Tibial artery (tissue), 4 donors: ENCODE measurements around the gene PCSK5.

Source experiments
- DNase-seq, 2 donors: peaks; one replicate each; pipeline ENCODE4 v3.0.0-alpha.2; 2019
- H3K27ac ChIP-seq, 2 donors: fragments of 200-600 bp; sonication (generic) in 1 of 2; 1 replicate in 1 of 2; 2 replicates in 1 of 2; pipeline ENCODE4 v1.5.1; 2018 to 2019; ENCODE audit warnings: mild to moderate bottlenecking in 1 of 2
- H3K27me3 ChIP-seq, 2 donors: fragments of 200-600 bp; sonication (generic) in 1 of 2; one replicate each; pipeline versions ENCODE4 v1.5.1 to v1.6.0; 2016 to 2019
- H3K36me3 ChIP-seq, 3 donors: fragments of 200-600 bp; sonication (generic) in 2 of 3; one replicate each; pipeline ENCODE4 v1.5.1; 2016 to 2019; ENCODE audit warnings: mild to moderate bottlenecking in 2 of 3
- H3K4me1 ChIP-seq, 4 donors: fragments of 200-600 bp; sonication (generic) in 2 of 4; 1 replicate in 3 of 4; 2 replicates in 1 of 4; pipeline ENCODE4 v1.5.1; 2016 to 2019
- H3K4me3 ChIP-seq, 2 donors: fragments of 200-600 bp; sonication (generic) in 1 of 2; 1 replicate in 1 of 2; 2 replicates in 1 of 2; pipeline ENCODE4 v1.5.1; 2018 to 2019; ENCODE audit warnings: mild to moderate bottlenecking in 2 of 2
- H3K9me3 ChIP-seq, 3 donors: fragments of 200-600 bp; sonication (generic) in 1 of 3; one replicate each; pipeline ENCODE4 v1.5.1; 2016 to 2019
- CTCF ChIP-seq, 2 experiments: fragments of 200-600 bp in 1 of 2; fragments of 450-650 bp in 1 of 2; IDR thresholded peaks; one replicate each; pipeline ENCODE4 v1.5.1; 2017 to 2019; ENCODE audit warnings: antibody characterized with exemption in 2 of 2, mild to moderate bottlenecking in 1 of 2, moderate library complexity in 1 of 2
- intact Hi-C: fragments of 100-400 bp; cut with DNase I; formaldehyde crosslinking; loops from one replicate; pipeline ENCODE4 v1.15.0; 2023; ENCODE audit warnings: low total_unique reads

The PCSK5 gene

DNA sequence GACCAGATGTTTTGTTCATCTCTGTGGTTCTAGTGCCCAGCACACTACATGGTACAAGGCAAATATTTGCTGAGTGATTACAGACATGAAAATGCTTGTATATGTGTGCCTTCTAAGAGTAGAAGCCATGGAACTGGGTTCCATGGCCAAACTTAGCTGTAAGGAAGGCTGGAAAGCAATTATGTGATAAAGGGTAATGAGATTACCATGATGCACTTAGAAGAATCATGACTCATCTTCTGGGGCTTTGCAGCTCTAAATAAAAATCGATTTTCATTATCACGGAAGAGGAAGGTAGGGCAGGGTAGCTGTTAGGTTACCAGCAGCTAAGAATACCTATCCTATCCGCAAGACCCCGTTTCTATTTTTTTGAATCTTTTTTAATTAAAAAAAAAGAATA, 475.8 kb downstream of the PCSK5 start:
- Histone ChIP-seq H3K36me3 (no peaks in the 10 kb centered on the region), H3K9me3 (no peaks in the 10 kb centered on the region), H3K4me1 (peaks cover 0 to 3% (median 1%) of the 10 kb centered on the region in 4 donors), H3K27ac (no peak overlapping the region), H3K4me3 (no peak overlapping the region), H3K27me3 (no peaks in the 10 kb centered on the region)
- TF ChIP-seq CTCF (IDR thresholded peaks at IDR 0.05) = no peak
- DNase-seq = no peak
- intact Hi-C loops = no loop called here

DNA sequence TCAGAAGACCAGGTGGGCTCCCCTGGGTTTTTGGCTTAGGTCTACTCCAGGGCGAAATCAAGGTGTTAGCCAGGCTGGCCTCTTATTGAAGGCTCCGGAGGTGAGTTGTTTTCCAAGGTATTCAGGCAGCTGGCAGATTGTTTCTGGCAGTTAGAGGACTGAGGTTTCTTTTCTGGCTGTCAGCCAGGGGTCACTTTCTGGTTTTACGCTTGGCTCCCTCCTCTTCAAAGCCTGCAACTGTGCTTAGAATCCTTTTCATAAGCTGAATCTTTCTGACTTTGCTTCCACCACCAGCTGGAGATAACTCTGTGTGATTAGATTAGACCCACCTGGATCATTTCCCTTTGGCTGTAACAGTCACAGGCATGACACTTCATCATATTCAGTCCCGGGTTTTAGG, 479.1 kb downstream of the PCSK5 start:
- Histone ChIP-seq H3K4me1 (peaks cover 0 to 25% (median 8%) of the 10 kb centered on the region in 4 donors), H3K27me3 (no peaks in the 10 kb centered on the region), H3K36me3 (no peaks in the 10 kb centered on the region), H3K4me3 (no peak overlapping the region), H3K27ac (no peak overlapping the region), H3K9me3 (no peaks in the 10 kb centered on the region)
- TF ChIP-seq CTCF (IDR thresholded peaks at IDR 0.05) = no peak
- intact Hi-C loops = no loop called here
- DNase-seq = no peak

GRCh38 chr9:76370396-76371023, 480.0 kb downstream of the PCSK5 start:
- no peaks in the 10 kb centered on the region for H3K36me3 ChIP-seq
- H3K4me3 ChIP-seq = no peak overlapping the region
- H3K27ac ChIP-seq = no peak overlapping the region
- no peak for TF ChIP-seq CTCF (IDR thresholded peaks at IDR 0.05)
- peaks cover 0 to 21% (median 7%) of the 10 kb centered on the region in 4 donors for H3K4me1 ChIP-seq
- intact Hi-C loops = no loop called here
- H3K27me3 ChIP-seq = no peaks in the 10 kb centered on the region
- DNase-seq = no peak
- no peaks in the 10 kb centered on the region for H3K9me3 ChIP-seq

- Histone ChIP-seq H3K27ac (no peak overlapping the region), H3K27me3 (no peaks in the 10 kb centered on the region), H3K4me3 (no peak overlapping the region), H3K36me3 (no peaks in the 10 kb centered on the region), H3K4me1 (peaks cover 0 to 21% (median 7%) of the 10 kb centered on the region in 4 donors), H3K9me3 (no peaks in the 10 kb centered on the region)
- DNase-seq = no peak
- intact Hi-C loops = no loop called here
- TF ChIP-seq CTCF (IDR thresholded peaks at IDR 0.05) = no peak
Measured at GRCh38 chr9:76371901-76372300, 481.4 kb downstream of the PCSK5 start.

GRCh38 chr9:76372336-76372735, 481.9 kb downstream of the PCSK5 start:
- H3K27me3 ChIP-seq = no peaks in the 10 kb centered on the region
- no peak overlapping the region for H3K4me3 ChIP-seq
- no peaks in the 10 kb centered on the region for H3K9me3 ChIP-seq
- peaks cover 0 to 21% (median 7%) of the 10 kb centered on the region in 4 donors for H3K4me1 ChIP-seq
- TF ChIP-seq CTCF (IDR thresholded peaks at IDR 0.05) = no peak
- DNase-seq = no peak
- no peaks in the 10 kb centered on the region for H3K36me3 ChIP-seq
- H3K27ac ChIP-seq = no peak overlapping the region
- intact Hi-C loops = no loop called here
